Immature natural killer cell (primary cell): ENCODE data around the gene SCYGR8. TPM values are rescaled to one million over a fixed set of nuclear protein-coding genes. Genes with fewer than 3 reads are reported as not detected.

Experiments used
- polyA plus RNA-seq, 3 donors: library from polyadenylated mRNA; unstranded; fragments of 300-500 nt; fragmentation: Illumina TruSeq; gene quantifications; one replicate each; pipeline ENCODE4 v1.2.3, GENCODE V29; 2021

Gene SCYGR8
- polyA plus RNA-seq, 3 donors from 2014 or later: not detected

Other genes starting within 250 kb of the SCYGR8 start
- gene SCYGR2, start 147.0 kb upstream of the SCYGR8 start, polyA plus RNA-seq: not detected
- not detected for gene SCYGR3, start 131.1 kb upstream of the SCYGR8 start, polyA plus RNA-seq
- gene SCYGR4, start 128.4 kb upstream of the SCYGR8 start, polyA plus RNA-seq: not detected
- not detected for gene SCYGR5, start 79.1 kb upstream of the SCYGR8 start, polyA plus RNA-seq
- gene SLC19A3, start 27.9 kb upstream of the SCYGR8 start, polyA plus RNA-seq: not detected
- gene SCYGR6, start 21.1 kb upstream of the SCYGR8 start, polyA plus RNA-seq: not detected
- gene SCYGR7, start 17.6 kb upstream of the SCYGR8 start, polyA plus RNA-seq: not detected
- 1 to 10 TPM in 1 of 3 donors, not detected in 2; 1.1 TPM for gene CCL20, start 67.9 kb downstream of the SCYGR8 start, polyA plus RNA-seq
- not detected for gene DAW1, start 125.7 kb downstream of the SCYGR8 start, polyA plus RNA-seq